ENCODE measurements around the gene KRTCAP2. TPM values are rescaled to one million over a fixed set of nuclear protein-coding genes. Genes with fewer than 3 reads are reported as not detected.

The KRTCAP2 gene
- total and polyA plus RNA-seq, 4 donors: 49.8 to 224 (median 99.8) TPM

- Histone ChIP-seq H3K4me1 (ENCODE audit: control insufficient read depth in 4 of 4, insufficient read depth in 4 of 4, low read length in 3 of 4) (peaks cover 11 to 22% (median 14%) of the 10 kb centered on the region in 4 donors), H3K27ac (ENCODE audit: low read depth in 1 of 2, low read length in 2 of 2) (no peak overlapping the region), H3K36me3 (ENCODE audit: control insufficient read depth in 4 of 4, insufficient read depth in 3 of 4, low read depth in 1 of 4, low read length in 3 of 4) (peaks cover 0 to 5% (median 0%) of the 10 kb centered on the region in 4 donors), H3K9me3 (ENCODE audit: control insufficient read depth in 4 of 4, low read length in 3 of 4) (no peaks in the 10 kb centered on the region), H3K27me3 (ENCODE audit: control insufficient read depth in 4 of 4, insufficient read depth in 4 of 4, low read length in 3 of 4) (peaks cover 0 to 4% (median 0%) of the 10 kb centered on the region in 4 donors), H3K9ac (ENCODE audit: low read depth in 1 of 2, low read length in 2 of 2) (no peak overlapping the region), H3K4me3 (ENCODE audit: low read depth in 1 of 3, low read length in 3 of 3) (no peak overlapping the region)
- 96% methylated on average over 20 of the region's 20 CpGs for WGBS
- DNase-seq (ENCODE audit: low spot score): no peak
- TF ChIP-seq JUND (IDR thresholded peaks at IDR 0.05): no peak
- no peak for TF ChIP-seq MAX (IDR thresholded peaks at IDR 0.05)
- no peak for TF ChIP-seq YY1 (IDR thresholded peaks at IDR 0.05)
- no peak for TF ChIP-seq ZBTB33 (IDR thresholded peaks at IDR 0.05)
- no peak for TF ChIP-seq REST (IDR thresholded peaks at IDR 0.05)
- TF ChIP-seq HNF4A (conservative IDR thresholded peaks at IDR 0.05): no peak
- no peak for TF ChIP-seq CTCF (IDR thresholded peaks at IDR 0.05; ENCODE audit: low read depth, low read length, missing input control)
- no peak for TF ChIP-seq NR2F2 (IDR thresholded peaks at IDR 0.05)
- no peak for TF ChIP-seq ATF3 (IDR thresholded peaks at IDR 0.05)
- TF ChIP-seq GABPA (IDR thresholded peaks at IDR 0.05 in 1 of 2, conservative IDR thresholded peaks at IDR 0.05 in 1 of 2): no peak
- no peak for TF ChIP-seq FOXA1 (IDR thresholded peaks at IDR 0.05)
- TF ChIP-seq RXRA (IDR thresholded peaks at IDR 0.05): no peak
- TF ChIP-seq FOXA2 (IDR thresholded peaks at IDR 0.05): no peak
- TF ChIP-seq TAF1 (conservative IDR thresholded peaks at IDR 0.05): no peak
- no peak for TF ChIP-seq HNF4G (IDR thresholded peaks at IDR 0.05)
- TF ChIP-seq EGR1 (IDR thresholded peaks at IDR 0.05; ENCODE audit: low read depth in 2 of 2): no peak
- TF ChIP-seq RAD21 (IDR thresholded peaks at IDR 0.05): no peak
- no peak for TF ChIP-seq SP1 (IDR thresholded peaks at IDR 0.05)
Observed at GRCh38 chr1:155196893-155197638, 24.0 kb upstream of the KRTCAP2 start.
